ENCODE measurements around the gene RALGAPA1.
A peak's percentile ranks its signal among the peaks of the same experiment; 100 is the strongest.

The RALGAPA1 gene

GRCh38 chr14:35818346-35819115 is 9.4 kb upstream of the RALGAPA1 start:
- Histone ChIP-seq H3K4me1 (ENCODE audit: control insufficient read depth, insufficient read depth, low read length) (no peaks in the 10 kb centered on the region), H3K36me3 (ENCODE audit: control insufficient read depth, insufficient read depth, low read length) (no peaks in the 10 kb centered on the region), H3K27me3 (ENCODE audit: control insufficient read depth, insufficient read depth, low read length) (no peaks in the 10 kb centered on the region), H3K4me3 (ENCODE audit: low read depth, low read length) (no peak overlapping the region), H3K9me3 (ENCODE audit: control insufficient read depth, insufficient read depth, low read length) (no peaks in the 10 kb centered on the region), H3K9ac (ENCODE audit: low read depth, low read length) (no peak overlapping the region)

- Histone ChIP-seq H3K9me3 (ENCODE audit: control insufficient read depth, insufficient read depth, low read length) (no peaks in the 10 kb centered on the region), H3K27me3 (ENCODE audit: control insufficient read depth, insufficient read depth, low read length) (no peaks in the 10 kb centered on the region), H3K4me3 (ENCODE audit: low read depth, low read length) (no peak overlapping the region), H3K4me1 (ENCODE audit: control insufficient read depth, insufficient read depth, low read length) (no peaks in the 10 kb centered on the region), H3K36me3 (ENCODE audit: control insufficient read depth, insufficient read depth, low read length) (no peaks in the 10 kb centered on the region), H3K9ac (ENCODE audit: low read depth, low read length) (no peak overlapping the region)
Observed at GRCh38 chr14:35814371-35815005, 5.4 kb upstream of the RALGAPA1 start.

- H3K4me1 ChIP-seq (ENCODE audit: control insufficient read depth, insufficient read depth, low read length), result peaks cover 6% of the 10 kb centered on the region
- no peak overlapping the region for H3K9ac ChIP-seq (ENCODE audit: low read depth, low read length)
- no peaks in the 10 kb centered on the region for H3K9me3 ChIP-seq (ENCODE audit: control insufficient read depth, insufficient read depth, low read length)
- no peaks in the 10 kb centered on the region for H3K36me3 ChIP-seq (ENCODE audit: control insufficient read depth, insufficient read depth, low read length)
- no peak overlapping the region for H3K4me3 ChIP-seq (ENCODE audit: low read depth, low read length)
- H3K27me3 ChIP-seq (ENCODE audit: control insufficient read depth, insufficient read depth, low read length), result no peaks in the 10 kb centered on the region
Observed at GRCh38 chr14:35810963-35811362, 1.9 kb upstream of the RALGAPA1 start.

GRCh38 chr14:35809597-35809996 is 502 bp upstream of the RALGAPA1 start:
- Histone ChIP-seq H3K9ac (ENCODE audit: low read depth, low read length) (no peak overlapping the region), H3K36me3 (ENCODE audit: control insufficient read depth, insufficient read depth, low read length) (no peaks in the 10 kb centered on the region), H3K9me3 (ENCODE audit: control insufficient read depth, insufficient read depth, low read length) (no peaks in the 10 kb centered on the region), H3K4me1 (ENCODE audit: control insufficient read depth, insufficient read depth, low read length) (peaks cover 6% of the 10 kb centered on the region), H3K27me3 (ENCODE audit: control insufficient read depth, insufficient read depth, low read length) (no peaks in the 10 kb centered on the region), H3K4me3 (ENCODE audit: low read depth, low read length) (peak overlapping the region; percentile 77)

- H3K36me3 ChIP-seq (ENCODE audit: control insufficient read depth, insufficient read depth, low read length), result no peaks in the 10 kb centered on the region
- H3K4me1 ChIP-seq (ENCODE audit: control insufficient read depth, insufficient read depth, low read length), result peaks cover 6% of the 10 kb centered on the region
- no peaks in the 10 kb centered on the region for H3K27me3 ChIP-seq (ENCODE audit: control insufficient read depth, insufficient read depth, low read length)
- peak overlapping the region; percentile 32 for H3K9ac ChIP-seq (ENCODE audit: low read depth, low read length)
- no peaks in the 10 kb centered on the region for H3K9me3 ChIP-seq (ENCODE audit: control insufficient read depth, insufficient read depth, low read length)
- H3K4me3 ChIP-seq (ENCODE audit: low read depth, low read length), result peak overlapping the region; percentile 77
Observed at GRCh38 chr14:35808076-35808637, 938 bp downstream of the RALGAPA1 start.

GRCh38 chr14:35807131-35807961 is 1.7 kb downstream of the RALGAPA1 start:
- Histone ChIP-seq H3K27me3 (ENCODE audit: control insufficient read depth, insufficient read depth, low read length) (no peaks in the 10 kb centered on the region), H3K4me3 (ENCODE audit: low read depth, low read length) (peak overlapping the region; percentile 77), H3K36me3 (ENCODE audit: control insufficient read depth, insufficient read depth, low read length) (no peaks in the 10 kb centered on the region), H3K4me1 (ENCODE audit: control insufficient read depth, insufficient read depth, low read length) (peaks cover 6% of the 10 kb centered on the region), H3K9ac (ENCODE audit: low read depth, low read length) (no peak overlapping the region), H3K9me3 (ENCODE audit: control insufficient read depth, insufficient read depth, low read length) (no peaks in the 10 kb centered on the region)

- no peak overlapping the region for H3K4me3 ChIP-seq (ENCODE audit: low read depth, low read length)
- peaks cover 6% of the 10 kb centered on the region for H3K4me1 ChIP-seq (ENCODE audit: control insufficient read depth, insufficient read depth, low read length)
- no peaks in the 10 kb centered on the region for H3K9me3 ChIP-seq (ENCODE audit: control insufficient read depth, insufficient read depth, low read length)
- no peaks in the 10 kb centered on the region for H3K27me3 ChIP-seq (ENCODE audit: control insufficient read depth, insufficient read depth, low read length)
- no peaks in the 10 kb centered on the region for H3K36me3 ChIP-seq (ENCODE audit: control insufficient read depth, insufficient read depth, low read length)
- no peak overlapping the region for H3K9ac ChIP-seq (ENCODE audit: low read depth, low read length)
Observed at GRCh38 chr14:35806006-35806907, 2.8 kb downstream of the RALGAPA1 start.

- H3K9me3 ChIP-seq (ENCODE audit: control insufficient read depth, insufficient read depth, low read length), result no peaks in the 10 kb centered on the region
- no peak overlapping the region for H3K4me3 ChIP-seq (ENCODE audit: low read depth, low read length)
- no peaks in the 10 kb centered on the region for H3K4me1 ChIP-seq (ENCODE audit: control insufficient read depth, insufficient read depth, low read length)
- H3K9ac ChIP-seq (ENCODE audit: low read depth, low read length), result no peak overlapping the region
- no peaks in the 10 kb centered on the region for H3K36me3 ChIP-seq (ENCODE audit: control insufficient read depth, insufficient read depth, low read length)
- H3K27me3 ChIP-seq (ENCODE audit: control insufficient read depth, insufficient read depth, low read length), result no peaks in the 10 kb centered on the region
Observed at GRCh38 chr14:35797796-35798195, 11.3 kb downstream of the RALGAPA1 start.

- Histone ChIP-seq H3K9me3 (ENCODE audit: control insufficient read depth, insufficient read depth, low read length) (no peaks in the 10 kb centered on the region), H3K4me3 (ENCODE audit: low read depth, low read length) (no peak overlapping the region), H3K36me3 (ENCODE audit: control insufficient read depth, insufficient read depth, low read length) (no peaks in the 10 kb centered on the region), H3K4me1 (ENCODE audit: control insufficient read depth, insufficient read depth, low read length) (no peaks in the 10 kb centered on the region), H3K27me3 (ENCODE audit: control insufficient read depth, insufficient read depth, low read length) (no peaks in the 10 kb centered on the region), H3K9ac (ENCODE audit: low read depth, low read length) (no peak overlapping the region)
Observed at GRCh38 chr14:35789651-35790050, 19.4 kb downstream of the RALGAPA1 start.

GRCh38 chr14:35786856-35787255 is 22.2 kb downstream of the RALGAPA1 start:
- H3K9me3 ChIP-seq (ENCODE audit: control insufficient read depth, insufficient read depth, low read length), result no peaks in the 10 kb centered on the region
- no peaks in the 10 kb centered on the region for H3K36me3 ChIP-seq (ENCODE audit: control insufficient read depth, insufficient read depth, low read length)
- no peak overlapping the region for H3K4me3 ChIP-seq (ENCODE audit: low read depth, low read length)
- H3K4me1 ChIP-seq (ENCODE audit: control insufficient read depth, insufficient read depth, low read length), result no peaks in the 10 kb centered on the region
- no peak overlapping the region for H3K9ac ChIP-seq (ENCODE audit: low read depth, low read length)
- no peaks in the 10 kb centered on the region for H3K27me3 ChIP-seq (ENCODE audit: control insufficient read depth, insufficient read depth, low read length)

GRCh38 chr14:35783699-35784098 is 25.4 kb downstream of the RALGAPA1 start:
- Histone ChIP-seq H3K9ac (ENCODE audit: low read depth, low read length) (no peak overlapping the region), H3K9me3 (ENCODE audit: control insufficient read depth, insufficient read depth, low read length) (no peaks in the 10 kb centered on the region), H3K36me3 (ENCODE audit: control insufficient read depth, insufficient read depth, low read length) (no peaks in the 10 kb centered on the region), H3K4me1 (ENCODE audit: control insufficient read depth, insufficient read depth, low read length) (no peaks in the 10 kb centered on the region), H3K4me3 (ENCODE audit: low read depth, low read length) (no peak overlapping the region), H3K27me3 (ENCODE audit: control insufficient read depth, insufficient read depth, low read length) (no peaks in the 10 kb centered on the region)

Data from iPS-15b (cell line).